ENCODE measurements around the gene ADARB2. TPM values are rescaled to one million over a fixed set of nuclear protein-coding genes. Genes with fewer than 3 reads are reported as not detected.

The ADARB2 gene
- total and polyA plus RNA-seq, 10 of the 15 experiments (the other 5 are each of a cell fraction or from before 2014, with no cell fraction given) = 0.02 to 4.1 (median 0.76) TPM

DNA sequence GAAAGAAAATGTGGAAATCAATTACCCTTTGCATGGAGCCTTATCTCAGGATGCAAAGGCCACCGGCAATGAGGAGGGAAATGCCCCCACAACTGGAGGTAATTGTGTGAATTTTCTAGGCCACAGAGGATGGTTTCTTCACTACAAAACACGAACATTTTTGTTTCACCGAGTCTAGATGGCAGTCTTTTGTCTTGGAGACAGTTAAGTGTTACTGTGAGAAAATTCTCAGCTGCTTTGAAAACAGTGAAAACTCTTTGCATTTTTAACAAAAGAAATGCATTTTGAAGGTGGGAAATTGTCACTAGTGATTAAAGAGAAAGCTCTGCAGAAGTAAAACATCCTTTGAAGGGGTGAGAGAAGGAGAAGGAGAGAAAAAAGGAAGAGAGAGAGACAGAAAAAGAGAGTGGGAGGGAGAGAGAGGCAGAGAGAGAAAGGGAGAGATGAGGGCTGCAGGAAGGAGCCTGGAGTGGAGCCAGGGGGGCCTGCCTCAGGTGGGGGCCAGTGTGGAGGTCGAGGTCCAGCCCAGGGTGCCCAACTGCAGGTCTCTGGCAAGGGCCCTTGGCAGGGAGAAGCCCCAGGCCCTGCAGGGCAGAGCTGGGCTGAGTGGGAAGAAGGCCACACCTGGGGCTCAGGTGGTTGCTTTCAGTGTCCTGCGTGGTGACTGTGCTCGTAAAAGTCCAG, 261.4 kb downstream of the ADARB2 start:
- no peak for ATAC-seq

More for the DNA sequence above, 261.4 kb downstream of the ADARB2 start:
- Histone ChIP-seq H3K4me2 (ENCODE audit: control insufficient read depth, insufficient read depth) (no peak overlapping the region), H3K27ac (ENCODE audit: control insufficient read depth, insufficient read depth) (no peak overlapping the region), H2AFZ (ENCODE audit: control insufficient read depth, low read depth, low read length) (no peak overlapping the region), H3K9me3 (replicated peaks; ENCODE audit: control insufficient read depth, insufficient read depth, low read length) (no peaks in the 10 kb centered on the region; the same call in 2 of the 3 replicates), H3K4me1 (ENCODE audit: control insufficient read depth, insufficient read depth, low read length) (no peaks in the 10 kb centered on the region), H3K27me3 (replicated peaks in 1 of 2; ENCODE audit: control insufficient read depth in 2 of 2, insufficient read depth in 2 of 2, low read length in 1 of 2) (no peaks in the 10 kb centered on the region), H3K9ac (ENCODE audit: control insufficient read depth, insufficient read depth, low read length) (no peak overlapping the region), H4K20me1 (ENCODE audit: control insufficient read depth, insufficient read depth) (no peaks in the 10 kb centered on the region), H3K79me2 (ENCODE audit: control insufficient read depth, insufficient read depth, low read length) (no peaks in the 10 kb centered on the region), H3K4me3 (no peak overlapping the region), H3K36me3 (ENCODE audit: control insufficient read depth in 2 of 2, insufficient read depth in 2 of 2, low read length in 1 of 2) (no peaks in the 10 kb centered on the region)
- FAIRE-seq (no peak), DNase-seq (ENCODE audit: low read depth, low spot score) (no peak)
- ChIA-PET RAD21 (ENCODE audit: unreplicated experiment) (interaction anchor here (1.0 to 1.1 kb wide), 2 partner anchors 10 to 51 kb away, joined by 3 to 5 read pairs; no protein-coding TSS in a partner anchor), SMC1A (ENCODE audit: uncharacterized antibody, unreplicated experiment) (interaction anchor here (0.6 to 1.1 kb wide), 4 partner anchors 16 to 262 kb away, joined by 3 to 4 read pairs (median 3); partner anchors contain the start of gene ADARB2), CTCF (interaction anchor here (1.0 kb wide), 1 partner anchor 55 kb away, joined by 5 read pairs; no protein-coding TSS in a partner anchor), POLR2A (interaction anchor here (0.7 kb wide), 1 partner anchor 10 kb away, joined by 4 read pairs; no protein-coding TSS in a partner anchor)
- WGBS (ENCODE audit: insufficient coverage, insufficient replicate concordance, low lambda C conversion rate, missing lambda C conversion rate) = 32% methylated on average over 6 of the region's 6 CpGs
- in situ Hi-C loops (cut with MboI) (no loop called here), intact Hi-C loops (cut with micrococcal nuclease; ENCODE audit: unreplicated experiment) (no loop called here)
- TF ChIP-seq CTCF (IDR thresholded peaks at IDR 0.05 in 2 of 3, conservative IDR thresholded peaks at IDR 0.05 in 1 of 3; ENCODE audit: control insufficient read depth in 2 of 3, extremely low read depth in 1 of 3, insufficient read depth in 1 of 3, low read depth in 3 of 3, low read length in 3 of 3) = no peak
- no peak for TF ChIP-seq CHD4 (IDR thresholded peaks at IDR 0.05)
- no peak for TF ChIP-seq ETV6 (conservative IDR thresholded peaks at IDR 0.05 in 1 of 2, IDR thresholded peaks at IDR 0.05 in 1 of 2; ENCODE audit: borderline replicate concordance in 1 of 2, low read depth in 1 of 2)
- TF ChIP-seq MTA2 (IDR thresholded peaks at IDR 0.05; ENCODE audit: low read depth) = no peak
- TF ChIP-seq MEF2B (IDR thresholded peaks at IDR 0.05; ENCODE audit: partially characterized antibody, poor library complexity, severe bottlenecking) = peak; percentile 32
- TF ChIP-seq MXI1 (IDR thresholded peaks at IDR 0.05; ENCODE audit: low read depth, low read length) = no peak
- no peak for TF ChIP-seq KAT2A (conservative IDR thresholded peaks at IDR 0.05; ENCODE audit: control insufficient read depth, low read depth, low read length)
- peak; percentile 13 for TF ChIP-seq SMAD1 (IDR thresholded peaks at IDR 0.05; ENCODE audit: low read depth, partially characterized antibody)
- 0 out of 2 replicates have a peak, but pooled peaks have one; percentile 17 for TF ChIP-seq RELB (IDR thresholded peaks at IDR 0.05; ENCODE audit: low read depth)
- no peak for TF ChIP-seq EP300 (IDR thresholded peaks at IDR 0.05; ENCODE audit: borderline replicate concordance in 1 of 2, control insufficient read depth in 1 of 2, low read depth in 2 of 2, low read length in 2 of 2)
- TF ChIP-seq ESRRA (IDR thresholded peaks at IDR 0.05; ENCODE audit: low read length) = no peak
- no peak for TF ChIP-seq FOS (IDR thresholded peaks at IDR 0.05; ENCODE audit: borderline replicate concordance, extremely low read depth, insufficient read length)
- no peak for TF ChIP-seq POLR2AphosphoS2 (IDR thresholded peaks at IDR 0.05; ENCODE audit: low read depth, low read length)
- TF ChIP-seq CEBPB (IDR thresholded peaks at IDR 0.05; ENCODE audit: borderline replicate concordance in 1 of 2, low read depth in 2 of 2, low read length in 2 of 2) = no peak
- TF ChIP-seq NR2F1 (conservative IDR thresholded peaks at IDR 0.05) = no peak
- TF ChIP-seq IKZF2 (IDR thresholded peaks at IDR 0.05) = no peak
- no peak for TF ChIP-seq HDGF (IDR thresholded peaks at IDR 0.05)
- 0 out of 2 replicates have a peak, but pooled peaks have one; percentile 39 for TF ChIP-seq NBN (IDR thresholded peaks at IDR 0.05)
- BruUV-seq (replicated peaks) = no TSS peak

Measured in GM12878 (cell line).